CD14-positive monocyte (primary cell): ENCODE results near the gene DPP10. TPM values are rescaled to one million over a fixed set of nuclear protein-coding genes. Genes with fewer than 3 reads are reported as not detected.

ENCODE experiments used
- DNase-seq, 3 donors: peaks; one replicate each; pipeline ENCODE4 v3.0.0-alpha.2; 2011 to 2022
- H2AFZ ChIP-seq: 2 replicates; pipeline ENCODE4 v1.6.0; 2012; ENCODE audit warnings: mild to moderate bottlenecking, low read depth, low read length, inconsistent platforms; ENCODE audit not compliant: insufficient read depth, poor library complexity, severe bottlenecking
- H3K27ac ChIP-seq, 2 donors: 1 replicate in 1 of 2; 2 replicates in 1 of 2; pipeline ENCODE4 v1.5.1; 2012 to 2013; ENCODE audit warnings: low read length in 2 of 2, control low read depth in 1 of 2, inconsistent platforms in 1 of 2, low read depth in 1 of 2, mild to moderate bottlenecking in 1 of 2
- H3K27me3 ChIP-seq, 2 donors: one replicate each; pipeline versions ENCODE4 v1.6.0 to v1.6.1; 2011 to 2013; ENCODE audit warnings: low read length in 2 of 2; ENCODE audit not compliant: control insufficient read depth in 2 of 2, insufficient read depth in 2 of 2
- H3K36me3 ChIP-seq, 2 donors: replicated peaks in 1 of 2; 1 replicate in 1 of 2; 2 replicates in 1 of 2; pipeline versions ENCODE4 v1.5.1 to v1.6.1; 2012 to 2013; ENCODE audit warnings: low read length in 2 of 2, control low read depth in 1 of 2, inconsistent platforms in 1 of 2, mild to moderate bottlenecking in 1 of 2; ENCODE audit not compliant: insufficient read depth in 2 of 2, control insufficient read depth in 1 of 2
- H3K4me1 ChIP-seq, 2 donors: 1 replicate in 1 of 2; 2 replicates in 1 of 2; pipeline versions ENCODE4 v1.5.1 to v1.6.1; 2012 to 2013; ENCODE audit warnings: low read length in 2 of 2, control low read depth in 1 of 2, inconsistent platforms in 1 of 2, mild to moderate bottlenecking in 1 of 2, moderate library complexity in 1 of 2; ENCODE audit not compliant: insufficient read depth in 2 of 2, control insufficient read depth in 1 of 2
- H3K4me2 ChIP-seq: replicated peaks from 2 replicates; pipeline ENCODE3; 2012; ENCODE audit warnings: low read length, moderate library complexity, mild to moderate bottlenecking; ENCODE audit not compliant: poor library complexity, severe bottlenecking; ENCODE audit errors: extremely low read depth
- H3K4me3 ChIP-seq, 3 experiments: fragments of 200-600 bp in 1 of 3; sonication (generic) in 1 of 3; replicated peaks in 1 of 3; 1 replicate in 2 of 3; 2 replicates in 1 of 3; pipeline ENCODE4 v1.5.1; 2011 to 2013; ENCODE audit warnings: low read length in 3 of 3, mild to moderate bottlenecking in 3 of 3, control low read depth in 2 of 3, low read depth in 2 of 3, inconsistent platforms in 1 of 3, moderate library complexity in 1 of 3
- H3K79me2 ChIP-seq: 2 replicates; pipeline ENCODE4 v1.6.0; 2012; ENCODE audit warnings: mild to moderate bottlenecking, control low read depth, inconsistent platforms, low read length, moderate library complexity; ENCODE audit not compliant: insufficient read depth
- H3K9ac ChIP-seq: 2 replicates; pipeline ENCODE4 v1.6.0; 2017; ENCODE audit warnings: low read length, mild to moderate bottlenecking; ENCODE audit not compliant: insufficient read depth, poor library complexity, severe bottlenecking
- H3K9me3 ChIP-seq, 2 donors: replicated peaks in 1 of 2; 1 replicate in 1 of 2; 2 replicates in 1 of 2; pipeline versions ENCODE4 v1.5.1 to v1.6.1; 2012 to 2013; ENCODE audit warnings: low read length in 2 of 2, control low read depth in 1 of 2; ENCODE audit not compliant: control insufficient read depth in 1 of 2, insufficient read depth in 1 of 2
- H4K20me1 ChIP-seq: 2 replicates; pipeline ENCODE4 v1.6.0; 2012; ENCODE audit warnings: mild to moderate bottlenecking, low read length, control low read depth, moderate library complexity; ENCODE audit not compliant: insufficient read depth
- H3K27ac Mint-ChIP-seq, 7 donors: one replicate each; pipeline ENCODE4 v1.8.0; 2020; ENCODE audit warnings: mild to moderate bottlenecking in 7 of 7, mixed read lengths in 7 of 7, moderate library complexity in 6 of 7, inconsistent platforms in 2 of 7
- H3K27me3 Mint-ChIP-seq, 3 donors: one replicate each; pipeline ENCODE4 v1.8.0; 2021 to 2022; ENCODE audit warnings: low read depth in 3 of 3, mild to moderate bottlenecking in 3 of 3, mixed read lengths in 3 of 3, moderate library complexity in 3 of 3, inconsistent platforms in 1 of 3
- H3K36me3 Mint-ChIP-seq, 2 donors: one replicate each; pipeline ENCODE4 v1.8.0; 2020; ENCODE audit warnings: mixed read lengths in 2 of 2, inconsistent platforms in 1 of 2, mild to moderate bottlenecking in 1 of 2
- H3K4me1 Mint-ChIP-seq: one replicate; pipeline ENCODE4 v1.8.0; 2020; ENCODE audit warnings: mild to moderate bottlenecking, mixed read lengths
- H3K4me3 Mint-ChIP-seq, 2 donors: one replicate each; pipeline ENCODE4 v1.8.0; 2020; ENCODE audit warnings: mild to moderate bottlenecking in 2 of 2, mixed read lengths in 2 of 2, moderate library complexity in 1 of 2
- H3K9me3 Mint-ChIP-seq, 7 donors: one replicate each; pipeline ENCODE4 v1.8.0; 2020 to 2022; ENCODE audit warnings: mixed read lengths in 7 of 7, mild to moderate bottlenecking in 6 of 7, moderate library complexity in 6 of 7, inconsistent platforms in 2 of 7
- CTCF ChIP-seq: fragments of 200-600 bp; IDR thresholded peaks from one replicate; pipeline ENCODE4 v1.8.0; 2022; ENCODE audit warnings: antibody characterized with exemption, mild to moderate bottlenecking
- WGBS: methylation state at CpG from one replicate; pipeline ENCODE4 v1.1.5; 2013; ENCODE audit warnings: missing lambda C conversion rate; ENCODE audit not compliant: insufficient coverage; 5-methylcytosine and 5-hydroxymethylcytosine counted together
- intact Hi-C, 2 donors: fragments of 100-400 bp; cut with micrococcal nuclease; formaldehyde crosslinking; loops; one replicate each; pipeline versions ENCODE4 v1.15.0 to v1.15.1; 2023
- polyA plus RNA-seq, 3 donors: library from polyadenylated mRNA; depleted of rRNA in 1 of 3; unstranded in 2 of 3; stranded (reverse) in 1 of 3; fragments of 300-500 nt in 2 of 3; fragments of >200 nt in 1 of 3; fragmentation: Illumina TruSeq in 2 of 3; gene quantifications; 1 replicate in 2 of 3; 2 replicates in 1 of 3; pipeline ENCODE4 v1.2.3, GENCODE V29; 2012 to 2021

DPP10 gene
- polyA plus RNA-seq, 3 donors, result not detected

DNA sequence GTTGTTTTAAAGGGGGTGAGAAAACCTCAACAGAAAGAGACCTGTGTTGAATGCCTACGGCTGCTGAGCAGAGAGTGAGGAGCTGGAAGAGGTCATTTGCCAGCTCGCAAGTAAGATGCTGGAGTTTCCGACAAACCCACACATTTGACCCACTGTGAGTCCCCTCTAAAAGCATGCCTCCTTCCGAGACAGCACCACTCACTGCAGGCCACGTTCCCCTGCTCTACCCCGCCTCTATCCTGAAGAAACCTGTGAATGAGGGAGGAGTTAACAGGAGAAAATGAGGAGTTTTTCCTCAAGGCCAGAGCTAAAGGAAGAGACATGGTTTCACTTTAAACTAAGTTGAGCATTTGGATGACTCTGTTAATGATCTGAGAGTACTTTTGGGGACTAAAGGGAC, 188.7 kb downstream of the DPP10 start:
- Mint-ChIP-seq H3K36me3 (no peaks in the 10 kb centered on the region), H3K27me3 (no peaks in the 10 kb centered on the region), H3K4me3 (no peak overlapping the region), H3K27ac (no peak overlapping the region), H3K9me3 (peaks cover 0 to 8% (median 3%) of the 10 kb centered on the region in 7 donors), H3K4me1 (no peaks in the 10 kb centered on the region)
- Histone ChIP-seq H3K4me3 (no peak overlapping the region), H3K27me3 (no peaks in the 10 kb centered on the region), H3K4me1 (no peaks in the 10 kb centered on the region), H3K9me3 (no peaks in the 10 kb centered on the region), H4K20me1 (no peaks in the 10 kb centered on the region), H2AFZ (no peak overlapping the region), H3K9ac (no peak overlapping the region), H3K36me3 (no peaks in the 10 kb centered on the region), H3K79me2 (no peaks in the 10 kb centered on the region), H3K27ac (no peak overlapping the region), H3K4me2 (no peak overlapping the region)
- no peak for TF ChIP-seq CTCF
- WGBS, result no CpG with 5 or more reads among the region's 6 CpGs
- no peak for DNase-seq
- intact Hi-C loops, result no loop called here

DNA sequence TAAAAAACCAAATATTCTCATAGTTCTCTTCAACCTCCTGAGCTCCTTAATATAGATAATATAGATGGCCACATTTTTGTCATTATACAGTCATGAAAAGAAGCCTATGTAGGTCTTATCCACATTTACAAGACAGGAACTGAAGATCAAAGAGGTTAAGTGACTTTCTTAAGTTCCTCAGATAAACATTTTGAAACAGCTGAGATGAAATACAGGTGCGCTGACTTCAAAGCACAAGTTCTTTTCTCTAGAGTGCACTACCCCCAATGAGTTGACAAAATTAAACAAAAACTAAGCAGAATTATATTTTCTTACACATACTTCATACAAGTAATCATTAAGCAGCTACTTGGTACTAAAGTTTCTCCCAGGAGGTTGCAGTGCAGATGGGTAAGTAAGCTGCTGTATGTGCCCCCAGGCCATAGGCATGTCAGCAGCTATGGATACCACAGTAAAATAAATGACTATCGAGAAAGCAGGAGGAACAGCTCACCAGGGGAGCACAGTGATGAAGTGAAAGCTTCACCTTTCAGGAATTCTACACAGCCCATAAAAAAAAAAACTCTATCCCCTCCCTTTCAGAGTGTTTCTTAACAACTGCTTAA, 199.8 kb downstream of the DPP10 start:
- no peak overlapping the region for H3K4me2 ChIP-seq
- H3K27me3 ChIP-seq, result no peaks in the 10 kb centered on the region
- intact Hi-C loops, result no loop called here
- no peak overlapping the region for H3K27ac ChIP-seq
- no peaks in the 10 kb centered on the region for H3K79me2 ChIP-seq
- no peak overlapping the region for H2AFZ ChIP-seq
- H3K27me3 Mint-ChIP-seq, result no peaks in the 10 kb centered on the region
- H3K36me3 Mint-ChIP-seq, result no peaks in the 10 kb centered on the region
- peaks cover 0 to 4% (median 2%) of the 10 kb centered on the region in 7 donors for H3K9me3 Mint-ChIP-seq
- H3K4me1 ChIP-seq, result no peaks in the 10 kb centered on the region
- H3K9me3 ChIP-seq, result no peaks in the 10 kb centered on the region
- 100% methylated on average over 1 of the region's 2 CpGs for WGBS
- H3K36me3 ChIP-seq, result no peaks in the 10 kb centered on the region
- no peak overlapping the region for H3K4me3 ChIP-seq
- no peak for DNase-seq
- no peaks in the 10 kb centered on the region for H4K20me1 ChIP-seq
- H3K4me1 Mint-ChIP-seq, result no peaks in the 10 kb centered on the region
- H3K27ac Mint-ChIP-seq, result no peak overlapping the region
- no peak overlapping the region for H3K4me3 Mint-ChIP-seq
- H3K9ac ChIP-seq, result no peak overlapping the region
- TF ChIP-seq CTCF, result no peak
